HG02840 (cell line): ENCODE measurements around the gene UXS1.

Source experiments
- ATAC-seq: cut with Tn5 transposase; IDR thresholded peaks from one replicate; pipeline ENCODE4 v1.9.1; 2021; ENCODE audit warnings: mild to moderate bottlenecking, moderate library complexity, moderate number of reproducible peaks; ENCODE audit not compliant: unreplicated experiment, low FRiP score

UXS1 gene

DNA sequence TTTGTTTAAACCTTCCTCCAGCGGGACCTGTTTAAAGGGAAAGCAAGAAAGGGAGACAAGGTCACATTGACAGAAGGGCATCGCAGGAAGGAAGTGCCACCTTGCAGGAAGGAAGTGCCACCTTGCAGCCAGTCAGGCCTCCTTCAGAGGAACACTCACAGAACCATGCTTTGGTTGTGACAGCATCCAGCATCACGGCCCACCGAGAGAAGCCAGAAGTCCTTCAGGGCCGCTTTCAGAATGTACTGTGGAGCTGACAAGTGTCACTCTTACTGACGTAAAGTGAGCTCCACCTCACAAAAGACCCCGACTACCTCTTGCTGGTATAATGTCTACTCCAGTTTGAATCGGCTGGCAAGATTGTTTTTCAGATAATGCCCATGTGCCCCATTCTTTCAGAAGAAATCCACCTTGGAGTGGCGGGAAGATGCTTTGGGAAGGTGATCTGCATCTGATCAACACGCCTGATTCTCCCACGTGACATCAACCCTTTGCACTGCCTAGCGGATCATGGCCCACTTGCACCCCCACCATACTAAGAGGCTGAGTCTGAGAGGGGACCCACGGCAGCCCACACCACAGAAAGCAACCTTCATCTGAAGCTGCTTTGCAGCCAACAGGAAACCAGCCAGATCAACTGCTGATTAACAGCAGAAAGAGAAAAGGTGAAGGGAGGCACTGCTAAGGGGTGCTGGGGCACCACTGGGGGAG is 99.8 kb downstream of the UXS1 start:
- no peak for ATAC-seq

DNA sequence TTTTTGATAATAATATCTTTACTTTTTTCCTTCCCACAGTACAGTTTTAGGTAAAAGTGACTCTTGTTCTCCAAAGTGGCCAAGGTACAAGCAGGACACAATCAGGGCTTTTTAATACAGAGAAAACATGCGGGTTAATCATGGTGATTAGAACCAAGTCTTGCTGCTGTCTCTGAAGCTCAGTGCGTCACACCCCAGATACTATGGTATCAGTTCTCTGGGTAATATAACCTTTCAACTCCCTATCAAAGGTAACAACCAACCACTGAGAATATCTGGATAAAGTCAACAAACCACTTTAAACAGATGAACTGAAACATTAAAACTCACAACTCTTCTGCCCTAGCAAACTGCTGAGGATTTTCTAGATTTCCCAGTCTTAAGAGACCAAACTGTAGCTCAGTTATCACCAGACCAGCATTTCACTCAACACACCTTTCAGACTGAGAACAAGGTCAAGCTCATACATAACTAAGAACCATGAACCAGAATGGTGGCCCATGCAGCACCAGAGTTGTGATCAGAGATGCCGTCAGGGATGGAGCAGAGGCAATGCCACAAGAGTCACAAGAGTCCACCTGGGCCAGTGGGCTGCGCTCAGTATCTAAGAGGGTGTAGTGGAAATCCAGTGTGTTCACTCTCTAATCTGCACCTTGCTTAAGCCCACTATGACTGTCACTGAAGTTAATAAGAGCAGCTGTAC is 103.0 kb downstream of the UXS1 start:
- no peak for ATAC-seq

DNA sequence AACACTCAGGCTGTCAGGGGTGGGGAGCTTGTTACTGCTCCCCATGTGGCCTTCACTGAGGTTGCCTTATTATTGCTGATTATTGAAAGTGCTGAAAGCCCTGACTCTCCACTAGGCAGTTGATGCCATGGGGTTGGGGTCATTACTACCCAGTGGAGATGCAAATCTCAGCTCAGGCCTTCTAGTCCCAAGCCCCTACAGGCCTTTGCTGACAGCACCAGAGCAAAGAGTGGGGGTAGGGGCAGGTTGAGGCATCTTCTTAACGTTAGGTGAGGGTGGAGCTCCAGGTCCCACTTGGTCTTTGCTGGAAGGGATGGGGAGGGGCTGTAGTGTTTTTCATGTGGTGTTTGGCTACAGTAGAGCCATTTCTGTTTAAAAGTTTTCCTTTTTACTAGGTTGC is 104.5 kb downstream of the UXS1 start:
- no peak for ATAC-seq

DNA sequence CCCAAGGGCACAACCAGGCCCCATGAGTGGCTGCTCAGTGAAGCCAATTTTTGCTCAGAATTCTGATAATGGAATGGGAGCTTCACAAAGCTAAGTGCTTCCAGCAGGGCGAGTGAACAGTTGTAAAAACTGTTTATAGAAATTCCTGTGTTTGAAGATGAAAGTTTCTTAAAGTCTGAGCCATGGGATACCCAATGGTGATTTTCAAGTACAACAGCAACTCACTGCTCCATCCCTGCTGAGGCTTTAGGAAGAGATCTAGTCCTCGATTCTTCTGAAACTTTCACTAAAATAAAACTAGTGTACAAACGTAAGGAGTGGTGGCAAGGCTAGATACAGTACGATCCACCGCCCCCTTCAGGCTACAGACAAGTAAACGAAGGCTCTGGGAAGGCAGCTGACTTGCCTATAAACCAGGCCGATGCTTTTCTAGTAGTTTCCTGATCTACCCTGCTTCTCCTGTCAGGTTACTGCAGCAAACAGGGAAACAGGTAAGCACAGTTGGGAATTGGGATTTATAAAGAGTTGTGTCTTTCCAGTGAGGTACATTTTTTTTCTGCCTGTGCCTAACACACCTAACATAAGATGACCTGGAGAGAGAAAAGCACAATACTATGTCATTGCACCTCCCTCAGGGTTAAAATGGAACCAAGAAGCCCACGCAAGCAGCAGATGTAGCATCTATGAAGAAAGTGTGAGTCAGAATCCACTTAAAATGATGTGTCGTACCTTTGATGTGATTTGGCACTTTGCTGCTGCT is 108.7 kb downstream of the UXS1 start:
- no peak for ATAC-seq

DNA sequence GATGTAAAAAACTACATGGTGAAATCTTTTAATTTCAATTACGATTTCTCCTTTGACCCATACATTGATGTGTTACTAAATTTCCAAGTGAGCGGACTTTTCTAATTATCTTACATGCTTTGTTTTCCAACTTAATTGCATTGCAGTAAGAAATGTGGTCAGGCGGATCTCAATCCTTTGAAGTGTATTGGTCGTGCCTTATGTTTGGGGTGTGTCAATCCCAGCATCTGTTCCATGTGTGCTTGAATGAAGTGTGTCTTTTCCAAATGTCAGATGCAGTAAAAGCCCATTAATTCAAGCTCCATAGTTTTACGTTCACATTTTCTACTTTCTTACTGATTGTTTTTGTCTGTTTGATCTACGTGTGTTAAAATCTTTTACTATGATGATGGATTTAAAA is 113.1 kb downstream of the UXS1 start:
- no peak for ATAC-seq

DNA sequence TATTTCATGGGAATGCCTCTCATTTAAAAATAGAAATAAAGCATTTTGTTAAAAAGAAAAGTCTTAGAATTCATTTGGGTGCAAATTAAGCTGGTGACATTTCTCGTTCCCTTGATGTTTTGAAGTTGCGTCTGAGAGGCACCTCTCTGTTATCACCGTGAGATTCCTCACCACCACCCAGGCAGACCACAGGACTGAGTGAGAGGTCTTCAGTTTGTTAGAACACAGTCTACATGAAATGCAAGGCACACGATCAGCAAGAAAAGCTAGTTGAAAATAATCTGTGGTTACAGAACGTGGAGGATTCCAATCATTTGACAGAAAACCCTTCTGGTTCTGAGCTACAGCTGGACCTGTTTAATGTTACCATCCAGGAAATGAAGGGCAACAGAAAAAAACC is 116.0 kb downstream of the UXS1 start:
- no peak for ATAC-seq

DNA sequence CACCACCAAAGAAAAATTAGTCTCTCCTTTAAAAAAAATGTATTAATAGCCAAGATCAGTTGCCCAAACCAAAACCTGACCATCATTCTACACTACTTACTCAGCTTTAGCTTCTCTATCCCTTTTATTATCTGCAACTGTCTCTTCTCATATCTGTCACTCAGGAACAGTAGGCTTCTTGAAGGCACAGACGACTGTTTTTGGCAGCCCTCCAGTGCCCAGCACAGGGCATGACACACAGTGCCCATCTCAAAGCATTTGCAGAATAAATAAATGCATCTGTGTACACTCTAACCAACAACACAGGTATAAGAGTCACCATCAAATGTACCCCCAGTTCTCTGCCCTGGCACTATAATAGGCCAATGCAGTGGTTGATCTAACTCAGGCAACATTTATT is 117.2 kb downstream of the UXS1 start:
- no peak for ATAC-seq

DNA sequence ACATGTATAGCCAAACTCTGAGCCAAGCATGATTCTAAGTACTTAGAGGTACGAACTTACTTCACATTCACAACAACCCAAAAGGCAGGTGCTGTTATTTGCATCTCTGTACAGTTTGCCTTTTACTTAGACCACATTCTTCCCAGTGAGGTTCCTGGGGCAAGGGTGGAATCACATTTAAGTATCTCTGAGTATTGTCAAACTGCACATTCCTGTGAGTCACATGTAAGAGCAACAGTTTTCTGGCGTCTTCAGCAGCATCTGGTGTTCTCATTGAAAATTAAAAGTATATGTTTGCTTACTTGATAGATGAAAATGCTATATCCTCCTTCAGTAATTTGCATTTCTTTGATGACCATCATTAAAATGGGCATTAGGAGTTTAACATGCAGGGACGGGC is 119.1 kb downstream of the UXS1 start:
- no peak for ATAC-seq

DNA sequence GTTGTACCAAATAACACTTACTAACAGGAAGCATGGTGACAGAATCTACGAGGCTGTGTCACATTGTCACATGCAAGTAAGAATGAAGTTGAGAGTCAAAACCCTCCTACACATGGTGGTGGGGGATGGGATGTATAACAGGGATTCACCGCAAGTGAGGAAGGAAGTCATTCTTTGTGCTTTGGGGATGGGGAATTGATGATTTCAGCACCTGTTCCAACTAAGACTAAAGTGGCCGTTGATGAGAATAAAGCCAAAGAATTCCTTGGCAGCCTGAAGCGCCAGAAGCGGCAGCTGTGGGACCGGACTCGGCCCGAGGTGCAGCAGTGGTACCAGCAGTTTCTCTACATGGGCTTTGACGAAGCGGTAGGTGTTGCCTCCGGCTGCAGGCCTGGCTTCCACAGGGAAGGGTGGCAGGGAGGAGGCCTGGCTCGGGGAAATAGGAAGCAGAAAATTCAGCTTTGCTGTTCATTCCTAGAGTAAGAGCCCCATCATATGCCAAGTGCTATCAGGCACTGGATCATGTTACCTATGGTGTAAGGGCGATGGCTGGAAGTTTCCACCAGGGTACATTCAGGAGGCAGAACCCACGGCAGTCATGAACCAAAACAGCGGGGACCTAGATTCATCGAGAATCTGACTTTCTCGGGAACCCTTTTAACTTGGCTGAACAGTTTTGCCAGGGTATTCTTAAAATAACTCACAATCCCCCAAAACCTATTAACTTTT is 120.3 kb downstream of the UXS1 start:
- ATAC-seq: no peak

DNA sequence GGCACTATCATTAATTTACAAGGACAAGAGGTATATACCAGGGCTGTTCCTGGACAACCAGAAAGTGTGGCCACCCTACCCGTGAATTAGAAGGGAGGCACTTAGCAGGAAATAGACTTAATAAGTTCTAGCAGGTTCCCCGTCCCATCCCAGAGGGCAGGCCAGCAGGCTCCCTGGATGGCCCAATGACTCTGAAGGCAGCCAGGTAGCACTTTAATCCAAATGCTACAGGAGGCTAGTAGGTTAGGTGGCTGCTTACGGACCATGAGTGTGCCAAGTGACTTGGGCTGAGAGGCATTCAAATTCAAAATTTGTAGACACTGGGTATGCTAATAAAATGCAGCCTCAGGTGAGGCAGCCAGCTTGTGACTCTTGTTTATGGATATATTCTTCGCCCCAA is 123.9 kb downstream of the UXS1 start:
- ATAC-seq: no peak

DNA sequence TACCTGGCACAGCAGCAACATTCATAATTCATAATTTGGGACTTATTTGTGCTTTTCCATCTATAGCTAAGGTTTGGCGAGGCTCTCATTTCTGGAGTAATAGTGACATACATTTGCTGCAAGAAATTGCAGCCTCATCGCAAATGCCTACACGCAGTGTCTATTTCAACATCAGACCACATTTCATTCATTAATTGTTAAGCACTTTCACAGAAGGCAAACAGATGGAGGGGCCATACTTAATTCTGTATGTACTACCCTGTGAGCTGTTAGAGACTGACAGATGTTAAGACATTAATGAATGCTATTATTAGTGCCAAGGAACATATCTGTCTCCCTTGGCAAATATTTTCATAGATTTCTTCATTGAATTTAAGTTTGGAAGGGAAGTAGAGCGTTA is 125.7 kb downstream of the UXS1 start:
- no peak for ATAC-seq

DNA sequence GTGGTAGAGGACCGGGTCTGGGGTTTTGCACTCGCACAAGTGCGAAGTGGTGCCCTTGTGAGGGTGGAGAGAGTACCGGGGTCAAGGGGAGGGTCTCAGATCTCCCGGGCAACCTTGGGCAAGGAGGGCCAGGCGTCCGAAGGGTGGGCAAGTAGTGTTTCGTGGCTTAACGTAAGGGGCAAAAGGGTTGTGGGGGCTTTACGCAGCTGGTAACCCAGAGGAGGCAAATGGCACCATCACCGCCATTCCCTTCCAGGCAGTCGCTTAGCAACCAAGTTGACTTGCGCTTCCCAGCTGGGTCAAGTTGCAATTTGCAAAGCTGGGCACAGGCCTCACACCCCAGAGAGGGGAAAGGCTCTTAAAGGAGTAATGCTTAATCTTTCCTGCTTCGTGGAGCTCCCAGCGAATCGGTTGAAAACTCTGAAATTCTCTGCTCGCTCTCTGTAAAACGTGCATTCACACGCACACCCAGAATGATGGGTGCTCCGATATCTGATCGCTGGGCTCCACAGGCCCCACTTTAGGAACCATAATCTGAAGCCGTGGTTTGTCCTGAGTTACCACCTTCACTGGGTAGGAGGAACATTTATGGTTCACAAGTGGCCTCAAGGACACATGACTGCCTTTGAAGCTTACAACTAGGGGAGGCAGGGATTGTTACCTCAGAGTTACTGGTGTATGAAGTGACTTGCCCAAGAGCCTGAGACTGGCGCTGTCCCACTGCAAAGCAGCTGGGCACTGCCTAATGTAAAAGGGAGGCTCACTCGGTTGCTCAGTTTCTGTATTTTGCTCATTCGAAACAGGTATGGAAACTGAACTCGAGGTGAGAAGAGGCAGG is 127.9 kb downstream of the UXS1 start:
- no peak for ATAC-seq

DNA sequence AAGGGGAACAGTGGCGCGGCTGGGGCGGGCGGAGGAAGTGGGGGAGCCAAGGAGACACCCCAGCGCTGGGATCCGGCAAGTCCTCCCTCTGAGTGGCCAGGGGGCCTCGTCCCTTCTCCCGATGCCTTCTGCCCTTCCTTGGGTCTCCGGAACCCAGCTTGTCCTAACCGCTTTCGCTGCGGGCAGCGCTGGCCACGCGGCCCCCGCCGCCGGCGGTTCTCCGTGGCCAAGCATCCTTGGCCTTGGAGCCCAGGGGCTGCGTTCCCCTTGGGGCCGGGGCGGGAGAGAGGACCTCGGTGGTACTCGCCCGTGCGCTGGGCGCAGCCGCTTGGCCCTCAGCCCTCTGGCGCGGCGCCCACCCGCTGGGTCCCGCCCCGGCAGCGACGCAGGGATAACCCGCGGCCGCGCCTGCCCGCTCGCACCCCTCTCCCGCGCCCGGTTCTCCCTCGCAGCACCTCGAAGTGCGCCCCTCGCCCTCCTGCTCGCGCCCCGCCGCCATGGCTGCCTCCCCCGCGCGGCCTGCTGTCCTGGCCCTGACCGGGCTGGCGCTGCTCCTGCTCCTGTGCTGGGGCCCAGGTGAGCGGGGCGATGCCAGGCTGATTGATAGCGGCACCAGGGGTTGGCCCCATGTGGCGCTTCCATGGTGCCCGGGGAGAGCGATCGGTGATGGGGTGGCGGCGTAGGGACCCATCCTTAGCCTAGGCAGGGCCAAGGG is 128.7 kb downstream of the UXS1 start:
- ATAC-seq: no peak

DNA sequence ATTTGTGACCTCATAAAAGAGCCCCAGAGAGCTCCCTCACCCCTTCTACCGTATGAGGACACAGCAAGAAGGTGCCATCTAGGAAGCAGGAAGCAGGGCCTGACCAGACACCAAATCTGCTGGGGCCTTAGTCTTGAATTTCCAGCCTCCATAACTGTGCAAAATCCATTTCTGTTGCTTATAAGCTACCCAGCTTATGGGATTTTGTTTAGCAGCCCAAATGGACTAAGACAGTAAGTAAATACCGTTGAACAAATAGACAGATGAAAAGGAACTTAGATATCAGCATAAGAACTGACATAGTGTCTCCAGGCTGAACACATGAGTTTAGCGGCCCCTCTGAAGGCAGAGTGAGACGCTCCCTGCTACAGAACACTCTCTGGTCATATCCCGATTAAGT is 130.9 kb downstream of the UXS1 start:
- no peak for ATAC-seq

DNA sequence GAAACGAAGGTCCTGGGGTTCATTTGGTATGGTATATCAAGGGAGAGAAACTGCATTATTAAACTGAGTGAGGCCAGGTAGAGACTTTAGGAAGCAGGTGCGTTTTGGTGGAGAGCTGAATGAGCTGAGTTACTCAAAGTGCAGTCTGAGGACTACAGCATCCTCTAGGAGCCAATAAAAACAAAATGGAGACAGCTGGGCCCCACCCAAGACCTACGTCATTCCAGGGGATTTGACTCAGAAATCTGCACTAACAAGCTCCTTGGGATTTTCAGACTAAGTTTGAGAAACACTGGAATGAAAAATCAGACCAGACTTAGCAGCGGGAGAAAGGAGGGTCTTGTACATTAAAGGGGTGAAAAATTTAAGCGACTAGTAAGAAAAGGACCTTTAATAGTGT is 131.5 kb downstream of the UXS1 start:
- no peak for ATAC-seq

DNA sequence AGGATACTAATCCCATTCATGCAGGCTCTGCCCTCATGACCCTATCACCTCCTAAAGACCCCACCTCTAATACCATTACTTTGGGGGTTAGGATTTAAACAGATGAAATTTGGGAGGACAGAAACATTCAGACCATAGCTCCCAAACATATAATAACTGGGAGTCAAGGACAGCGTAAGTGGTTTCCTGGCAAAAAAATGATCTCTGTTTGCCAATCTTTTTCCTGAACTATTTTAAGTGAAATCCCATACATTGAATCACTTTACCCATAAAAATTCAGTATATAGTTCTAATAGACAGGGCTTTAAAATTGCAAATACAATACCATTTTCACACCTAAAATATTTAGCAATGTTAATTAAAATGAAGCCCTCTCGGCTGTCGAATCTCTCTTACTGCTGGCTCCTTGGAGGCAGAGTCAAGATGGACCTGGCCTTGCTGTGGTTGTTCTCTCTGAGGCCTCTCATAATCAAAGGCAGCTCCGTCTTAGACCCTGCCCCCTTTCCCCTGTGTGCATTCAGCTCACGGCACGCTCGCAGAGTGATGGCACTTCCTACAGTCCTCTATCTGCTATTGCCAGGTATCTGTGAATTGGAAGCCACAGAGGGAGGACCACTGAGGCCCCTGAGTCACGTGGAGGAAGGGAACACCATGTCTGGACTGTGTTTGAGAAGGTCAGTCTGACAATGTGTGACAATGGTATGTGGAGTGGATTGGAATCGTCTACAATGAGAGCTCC is 132.3 kb downstream of the UXS1 start:
- no peak for ATAC-seq

DNA sequence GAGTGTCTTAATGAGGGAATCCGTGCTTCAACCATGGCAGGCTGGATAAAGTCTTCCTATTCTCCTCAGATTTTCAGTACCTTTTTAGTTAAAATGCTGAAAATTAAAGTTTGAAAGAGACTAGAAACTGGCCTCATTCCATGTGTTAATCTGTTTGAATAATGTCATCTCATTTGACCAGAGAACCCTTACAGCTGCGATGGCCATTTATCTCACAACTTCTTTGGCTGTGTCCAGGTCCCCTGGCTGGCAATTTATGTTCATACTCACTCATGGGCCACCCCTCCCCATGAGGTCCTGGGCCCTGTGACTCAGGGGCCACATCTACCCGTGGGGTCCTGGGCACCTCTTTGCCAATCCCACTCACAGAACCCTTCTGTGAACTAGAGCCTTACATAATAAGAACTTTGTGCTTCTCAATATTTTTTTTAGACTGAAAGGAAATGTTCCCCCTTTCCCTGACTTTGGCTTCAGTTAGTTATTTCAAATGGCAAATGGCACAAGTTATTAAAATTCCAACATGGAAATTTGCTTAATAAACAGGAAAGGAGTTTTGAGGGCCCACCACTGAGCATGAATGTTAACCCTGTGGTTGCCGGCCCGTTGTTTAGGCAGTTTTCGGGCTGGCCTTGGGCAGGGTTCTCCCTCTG is 134.6 kb downstream of the UXS1 start:
- no peak for ATAC-seq

DNA sequence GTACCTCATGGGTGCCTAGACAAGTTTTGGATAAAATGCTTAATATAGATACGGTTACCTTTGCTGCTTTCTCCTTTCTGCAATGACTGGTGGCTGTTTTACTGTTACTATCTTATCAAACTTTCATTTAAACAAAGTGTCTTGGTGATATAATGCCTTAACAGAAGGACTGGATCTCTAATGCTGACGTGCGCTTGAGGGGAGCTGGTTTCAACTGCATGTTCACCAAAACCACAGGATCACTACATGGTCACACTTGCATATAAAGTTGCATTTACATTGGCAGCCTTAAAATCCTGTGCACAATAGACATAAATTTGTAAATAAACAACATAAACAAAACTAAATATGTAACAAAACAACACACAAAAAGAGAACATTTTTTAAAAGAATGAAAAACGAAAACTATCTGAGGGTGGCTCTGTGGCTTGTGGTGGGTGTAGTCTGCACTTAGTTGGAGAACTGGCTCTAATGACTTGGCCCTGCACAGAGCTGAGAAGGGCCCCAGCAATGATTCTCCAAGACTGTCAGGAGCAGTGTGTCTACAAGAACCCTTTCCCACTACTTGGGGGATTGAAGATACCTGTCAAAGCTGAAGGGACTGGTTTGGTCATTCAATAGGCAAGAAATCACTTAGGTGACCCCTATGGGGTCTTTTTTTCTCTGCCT is 135.5 kb downstream of the UXS1 start:
- ATAC-seq: no peak
